Medulla oblongata (tissue), 1 donor: ENCODE results near the gene ARRDC3.
"Not testable (repeated sequence)": the region's sequence is repeated elsewhere in the genome, so short reads cannot be mapped to it uniquely, and the experiment has no call there.

ENCODE experiments used
- DNase-seq: peaks from one replicate; pipeline ENCODE4 v3.0.0-alpha.2; 2015; ENCODE audit errors: extremely low spot score

ARRDC3 gene, protein sequence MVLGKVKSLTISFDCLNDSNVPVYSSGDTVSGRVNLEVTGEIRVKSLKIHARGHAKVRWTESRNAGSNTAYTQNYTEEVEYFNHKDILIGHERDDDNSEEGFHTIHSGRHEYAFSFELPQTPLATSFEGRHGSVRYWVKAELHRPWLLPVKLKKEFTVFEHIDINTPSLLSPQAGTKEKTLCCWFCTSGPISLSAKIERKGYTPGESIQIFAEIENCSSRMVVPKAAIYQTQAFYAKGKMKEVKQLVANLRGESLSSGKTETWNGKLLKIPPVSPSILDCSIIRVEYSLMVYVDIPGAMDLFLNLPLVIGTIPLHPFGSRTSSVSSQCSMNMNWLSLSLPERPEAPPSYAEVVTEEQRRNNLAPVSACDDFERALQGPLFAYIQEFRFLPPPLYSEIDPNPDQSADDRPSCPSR

DNA sequence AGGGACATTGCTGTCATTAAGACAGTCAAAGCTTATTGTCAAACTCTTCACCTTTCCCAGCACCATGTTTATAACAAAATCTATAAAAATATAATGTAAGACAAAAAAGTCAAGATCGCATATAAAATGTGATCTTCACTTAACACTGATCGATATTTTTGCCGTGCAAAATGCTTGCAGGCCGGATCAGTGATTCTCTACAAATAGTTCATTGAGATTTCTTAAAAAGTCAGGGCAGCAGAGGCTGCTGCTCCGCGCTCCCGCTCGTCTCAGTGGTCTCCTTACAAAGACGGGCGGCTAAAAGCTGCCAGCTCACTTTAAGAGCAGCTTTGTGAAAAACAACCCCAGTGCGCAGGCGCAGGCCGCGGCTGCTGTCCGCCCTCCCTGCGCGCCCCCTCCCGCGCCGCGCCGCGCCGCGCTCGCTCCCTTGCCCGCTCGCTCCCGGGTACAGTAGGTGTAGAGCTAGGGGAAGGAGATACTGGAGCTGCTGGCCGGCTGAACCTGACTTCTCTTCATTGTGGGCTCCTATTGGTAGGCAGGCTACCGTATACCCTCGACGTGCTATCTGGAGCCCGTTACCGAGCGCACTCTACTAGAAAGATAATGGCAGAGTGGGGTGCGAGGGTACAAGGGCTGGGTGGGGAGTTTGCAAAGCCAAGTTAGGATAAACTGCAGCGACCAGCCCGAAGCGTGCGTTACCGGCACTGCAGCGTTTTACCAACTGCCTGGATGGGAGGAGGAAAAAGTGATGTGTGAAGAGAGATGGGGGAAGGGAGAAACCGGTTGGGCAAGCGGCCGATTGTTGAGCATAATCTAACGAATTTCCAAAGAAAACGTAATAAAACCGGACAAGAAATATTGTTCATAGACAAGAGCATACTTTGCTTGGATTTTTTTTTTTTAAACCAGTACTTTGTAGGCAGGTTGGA lies at the start of gene ARRDC3:
Gene ARRDC3, minus strand, starts transcription at position 291 of the 929 bp plus-strand sequence. Its CDS starts 225 bp downstream, at position 66.
- peak; percentile 97 for DNase-seq

DNA sequence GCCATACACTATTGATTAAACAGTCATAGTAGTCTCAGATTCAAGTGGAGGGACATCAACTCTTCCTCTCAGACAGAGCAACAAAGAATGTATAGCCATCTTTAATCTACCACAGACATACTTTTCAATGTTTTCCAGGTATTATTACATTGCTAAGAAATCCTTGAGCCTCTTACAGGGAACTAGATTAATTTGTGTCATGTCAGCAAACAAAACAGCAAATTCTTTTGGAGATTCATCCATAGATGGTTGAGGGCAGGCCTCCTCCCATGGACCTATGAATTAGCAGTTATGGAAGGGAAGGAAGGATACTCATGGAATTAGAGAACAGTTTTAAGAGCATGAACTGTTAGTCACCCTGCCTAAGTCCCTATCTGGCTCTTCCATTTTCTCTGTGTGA lies 47.8 kb upstream of the ARRDC3 start:
- DNase-seq = no peak

DNA sequence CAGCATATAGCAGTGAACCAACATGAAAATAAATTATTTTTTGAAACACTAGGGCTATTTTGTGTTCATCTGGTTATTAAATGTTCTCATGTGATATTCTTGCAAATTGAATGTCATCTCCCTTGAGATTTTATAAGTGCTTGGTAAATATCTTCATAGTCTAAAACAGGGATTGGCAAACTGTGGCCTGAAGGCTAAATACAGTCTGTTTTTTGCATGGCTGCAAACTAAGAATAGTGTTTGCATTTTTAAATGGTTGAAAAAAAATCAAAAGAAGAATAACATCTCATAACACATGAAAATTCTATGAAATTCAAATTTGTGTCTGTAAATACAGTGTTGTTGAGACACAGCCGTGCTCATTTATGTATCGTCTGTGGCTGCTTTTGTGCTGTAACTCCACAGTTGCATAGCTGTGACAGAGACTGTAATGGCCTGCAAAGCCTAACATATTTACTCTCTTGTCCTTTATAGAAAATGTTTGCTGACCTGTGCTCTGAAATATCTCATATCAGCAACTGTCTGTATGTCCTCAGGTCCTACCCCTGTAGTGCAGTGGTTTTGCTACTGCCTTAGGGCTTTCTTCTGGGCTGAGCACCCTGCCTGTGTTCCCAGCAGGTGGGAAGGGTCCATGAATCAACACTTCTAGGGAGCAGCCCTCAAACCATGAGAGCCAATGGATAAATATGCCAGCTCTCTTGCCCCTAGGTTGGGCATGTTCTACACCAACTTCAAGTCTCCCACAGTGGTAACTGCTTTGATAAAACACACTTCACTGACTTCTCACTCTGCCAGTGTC lies 41.7 kb upstream of the ARRDC3 start:
- DNase-seq = no peak

DNA sequence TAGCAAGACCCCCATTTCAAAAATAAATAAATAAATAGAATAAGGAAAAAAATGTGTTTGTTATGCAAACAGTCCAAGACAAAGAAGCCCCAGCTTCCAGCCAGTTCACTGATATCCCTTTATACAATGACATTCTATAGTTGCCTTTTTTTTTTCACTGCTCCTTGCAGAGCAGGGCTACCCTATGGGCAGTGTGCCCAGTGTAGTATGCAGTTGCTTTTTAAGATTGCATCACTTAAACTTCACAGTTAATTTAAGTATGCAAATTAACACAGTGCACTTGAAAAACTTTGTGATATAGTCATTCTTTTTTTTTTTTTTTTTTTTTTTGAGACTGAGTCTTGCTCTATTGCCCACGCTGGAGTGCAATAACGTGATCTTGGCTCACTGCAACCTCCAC lies 40.8 kb upstream of the ARRDC3 start:
- no peak for DNase-seq

DNA sequence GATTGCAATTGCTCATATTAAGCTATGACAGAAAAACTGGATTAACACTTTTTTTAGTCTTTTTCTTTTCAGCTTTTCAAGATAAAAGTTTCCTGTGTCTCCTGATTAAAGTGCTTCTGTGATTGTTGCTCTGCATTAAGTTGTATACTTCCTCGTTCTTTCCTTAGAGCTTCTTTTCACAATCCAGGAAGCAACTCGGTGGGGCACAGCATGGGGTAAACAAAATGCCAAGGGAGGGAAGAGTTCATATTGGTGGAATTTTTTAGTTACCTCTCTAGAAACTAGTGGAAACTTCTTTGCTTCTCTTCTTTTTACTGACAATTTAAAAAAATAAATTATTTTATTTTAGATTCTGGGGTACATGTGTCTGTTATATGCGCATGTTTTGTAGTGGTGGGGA lies 37.8 kb upstream of the ARRDC3 start:
- no peak for DNase-seq

DNA sequence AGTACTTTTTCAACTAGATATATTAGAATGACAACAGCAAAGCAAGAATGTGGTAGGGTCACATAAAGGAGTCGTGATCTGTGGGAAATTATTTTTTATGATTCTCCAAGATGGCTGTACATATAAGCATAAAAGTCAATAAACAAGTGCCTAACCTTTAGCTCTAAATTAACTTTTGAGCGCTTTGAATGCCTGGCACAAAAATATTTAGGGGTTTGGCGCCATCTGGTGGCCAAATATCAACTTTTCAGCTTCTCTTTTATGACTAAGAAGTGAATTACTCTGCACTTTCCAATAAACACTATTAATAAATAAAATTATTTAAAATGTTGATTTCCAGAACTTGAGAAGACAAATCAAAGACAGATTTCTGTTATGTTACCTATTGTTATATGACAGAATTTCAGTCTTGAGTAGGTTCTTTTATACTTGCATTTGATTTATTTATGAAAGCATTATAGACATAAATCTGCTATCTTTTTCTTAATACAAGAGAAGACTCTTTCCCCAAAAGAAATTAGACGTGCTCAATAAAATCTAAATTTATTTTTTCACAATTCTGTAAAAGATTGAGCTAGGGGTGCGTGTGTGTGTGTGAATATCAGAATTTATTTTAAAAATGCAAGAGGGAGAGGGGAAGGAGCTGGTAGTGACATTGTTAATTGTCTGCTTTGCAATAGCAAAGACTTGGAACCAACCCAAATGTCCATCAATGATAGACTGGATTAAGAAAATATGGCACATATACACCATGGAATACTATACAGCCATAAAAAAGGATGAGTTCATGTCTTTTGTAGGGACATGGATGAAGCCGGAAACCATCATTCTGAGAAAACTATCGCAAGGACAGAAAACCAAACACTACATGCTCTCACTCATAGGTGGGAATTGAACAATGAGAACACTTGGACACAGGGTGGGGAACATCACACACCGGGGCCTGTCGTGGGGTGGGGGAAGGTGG lies 36.7 kb upstream of the ARRDC3 start:
- DNase-seq = peak; percentile 78

DNA sequence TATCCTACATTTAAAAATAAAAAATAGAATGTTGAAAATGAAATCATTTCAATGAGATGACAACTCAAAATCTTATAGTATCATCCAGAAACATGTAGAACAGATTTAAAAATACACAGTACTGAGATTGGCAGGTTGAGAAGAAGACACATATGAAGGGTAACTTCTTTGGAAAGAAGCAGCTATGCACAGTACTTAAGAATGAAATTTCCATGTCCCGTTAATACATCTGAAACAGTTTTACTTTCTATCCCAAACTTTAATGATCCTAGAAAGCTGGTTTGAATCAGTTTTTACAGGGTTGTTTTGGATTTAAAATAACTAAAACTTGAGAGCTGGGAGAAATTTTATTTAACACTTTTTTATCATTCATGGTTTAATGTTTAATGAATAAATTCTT lies 36.0 kb upstream of the ARRDC3 start:
- DNase-seq = no peak

DNA sequence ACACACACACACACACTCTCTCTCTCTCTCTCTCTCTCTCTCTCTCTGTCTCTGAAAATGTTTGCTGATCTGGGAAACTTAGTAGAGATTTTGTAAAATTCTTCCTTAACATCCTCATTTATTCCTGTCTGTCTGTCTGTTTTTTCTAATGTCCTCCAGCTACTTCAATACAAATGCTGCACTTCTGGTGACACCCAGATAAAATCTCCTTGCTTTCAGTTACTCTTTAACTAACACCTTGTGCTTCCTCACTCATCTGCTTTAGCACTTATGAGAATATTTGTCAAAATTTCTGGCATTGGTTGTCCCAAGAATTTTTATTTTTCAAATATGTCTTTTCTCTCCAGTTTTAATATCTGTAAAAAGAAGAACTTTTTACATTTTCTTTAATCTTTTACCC lies 35.0 kb upstream of the ARRDC3 start:
- DNase-seq = no peak

DNA sequence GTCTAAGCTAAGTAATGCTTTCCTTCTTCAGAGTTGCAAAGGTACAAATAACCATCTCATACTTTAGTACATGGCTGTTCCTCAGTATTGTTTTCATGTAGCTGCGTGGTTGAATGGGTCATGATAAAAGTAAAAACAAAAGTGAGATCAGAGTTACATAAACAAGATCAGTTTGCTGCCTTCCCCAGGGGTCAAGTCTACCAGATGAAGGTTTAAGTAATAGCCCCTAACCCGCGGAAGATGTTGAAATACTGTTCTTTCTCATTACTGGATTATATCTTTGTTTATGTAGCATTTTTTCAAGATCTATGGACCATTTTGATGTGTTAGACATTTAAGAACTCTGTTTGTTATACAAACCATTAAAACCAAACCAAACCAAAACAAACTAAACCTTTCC lies 34.1 kb upstream of the ARRDC3 start:
- DNase-seq = no peak

DNA sequence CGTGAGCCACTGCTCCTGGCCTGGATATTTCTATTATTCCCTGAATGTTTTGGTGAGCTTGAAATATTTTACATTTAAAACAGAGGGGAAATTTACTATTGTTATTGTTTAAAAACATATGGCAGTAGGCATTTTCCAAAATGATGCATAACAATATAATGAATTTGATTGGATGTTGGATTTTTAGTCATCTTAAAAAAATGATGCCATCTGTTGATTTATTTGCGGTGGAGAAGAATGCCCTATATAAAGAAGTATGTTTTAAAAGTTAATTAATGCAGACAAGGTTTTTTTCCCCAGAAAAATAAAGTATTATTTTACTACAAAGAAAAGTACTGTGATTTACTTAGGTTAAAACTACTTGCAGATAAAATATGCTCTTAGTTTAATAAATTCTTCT lies 33.4 kb upstream of the ARRDC3 start:
- no peak for DNase-seq

DNA sequence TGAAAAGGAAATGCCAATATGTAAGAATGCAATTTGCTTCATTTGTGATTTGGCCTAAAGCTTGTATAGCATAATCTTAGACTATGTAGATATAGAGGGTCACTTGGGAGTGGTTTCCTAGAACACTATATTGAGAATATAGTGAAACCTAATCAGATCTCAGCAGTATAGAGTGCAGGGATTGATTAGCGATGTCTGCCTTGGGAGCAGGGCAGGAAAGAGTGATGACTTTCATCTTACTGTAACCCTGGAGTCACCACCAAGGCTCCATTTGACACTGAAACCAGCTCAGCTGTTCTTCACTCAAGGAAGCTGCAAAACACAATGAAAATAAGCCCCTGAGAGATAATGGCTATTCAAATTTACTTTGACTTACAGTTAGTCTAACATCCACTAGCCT lies 26.2 kb upstream of the ARRDC3 start:
- no peak for DNase-seq

DNA sequence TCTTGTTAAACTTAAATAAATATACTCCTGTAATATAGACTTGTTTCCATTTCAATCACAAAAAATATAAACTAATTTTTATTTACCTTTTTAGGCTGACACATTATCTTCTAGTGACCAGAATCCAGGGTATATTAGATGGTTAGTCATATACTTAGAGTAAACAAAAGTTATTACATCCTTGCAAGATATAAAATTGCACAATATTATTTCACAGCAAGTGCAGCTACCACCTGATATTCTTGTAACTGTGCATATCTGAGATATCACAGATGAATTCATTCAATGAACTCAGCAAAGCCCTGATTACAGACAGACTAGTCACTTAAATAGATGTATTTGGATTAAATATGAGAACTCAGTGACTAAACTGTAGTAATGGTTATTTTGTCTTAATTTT lies 25.6 kb upstream of the ARRDC3 start:
- DNase-seq = no peak

DNA sequence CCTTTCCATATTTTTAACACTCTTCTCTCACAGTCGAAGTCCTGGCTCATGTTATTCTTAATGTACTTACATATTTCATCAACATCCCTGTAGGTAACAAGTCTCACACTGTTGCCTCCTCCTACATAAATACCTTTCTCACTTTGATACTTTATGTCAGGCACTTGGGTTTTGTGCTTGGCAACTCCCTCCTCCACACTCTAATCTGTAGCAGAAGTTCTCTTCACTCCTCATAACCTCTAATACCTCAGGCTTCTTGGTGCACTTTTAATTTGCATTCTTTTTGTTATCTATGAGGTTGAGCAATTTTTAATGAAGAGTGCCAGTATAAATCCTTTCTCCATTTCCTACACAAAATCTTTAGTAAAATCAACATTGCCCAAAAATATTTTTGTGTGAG lies 24.1 kb upstream of the ARRDC3 start:
- DNase-seq = no peak

DNA sequence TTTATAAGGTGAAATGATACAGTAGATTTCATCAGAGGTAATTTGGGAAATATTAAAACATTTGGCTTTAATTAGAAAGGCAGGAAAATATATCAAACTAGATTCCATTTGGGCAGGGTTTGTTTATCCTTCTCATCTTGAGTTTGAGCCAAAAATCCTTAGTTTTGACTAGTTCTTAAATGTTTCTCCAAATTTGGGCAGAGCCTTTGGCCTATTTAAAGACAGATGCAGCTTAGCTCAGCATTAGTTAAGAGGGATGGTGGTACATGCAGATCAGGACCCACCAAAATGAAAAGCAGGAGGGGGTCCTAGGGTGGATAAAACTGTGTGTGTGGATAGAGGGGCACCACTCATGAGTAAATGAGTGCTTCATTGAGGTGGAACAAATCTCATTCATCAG lies 20.3 kb upstream of the ARRDC3 start:
- no peak for DNase-seq

DNA sequence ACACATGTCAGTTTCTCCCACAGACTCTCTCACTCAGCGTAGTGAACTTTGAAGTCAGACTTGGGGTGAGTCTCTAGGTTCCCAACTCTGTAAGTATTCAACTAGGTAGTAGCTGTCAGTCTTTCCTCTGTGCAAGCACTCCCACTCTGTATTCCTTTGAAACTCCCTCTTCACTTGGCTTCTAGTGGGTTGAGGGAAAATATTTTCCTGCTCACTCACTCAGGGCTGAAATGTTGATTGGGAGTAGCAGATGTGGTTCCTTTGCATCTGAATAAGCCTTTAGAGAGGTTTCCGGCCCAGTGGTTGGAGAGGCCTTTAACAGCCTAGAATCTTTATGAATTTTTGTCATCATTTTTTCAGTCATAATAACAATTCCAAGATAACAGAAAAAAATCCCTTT lies 18.1 kb upstream of the ARRDC3 start:
- DNase-seq = no peak

DNA sequence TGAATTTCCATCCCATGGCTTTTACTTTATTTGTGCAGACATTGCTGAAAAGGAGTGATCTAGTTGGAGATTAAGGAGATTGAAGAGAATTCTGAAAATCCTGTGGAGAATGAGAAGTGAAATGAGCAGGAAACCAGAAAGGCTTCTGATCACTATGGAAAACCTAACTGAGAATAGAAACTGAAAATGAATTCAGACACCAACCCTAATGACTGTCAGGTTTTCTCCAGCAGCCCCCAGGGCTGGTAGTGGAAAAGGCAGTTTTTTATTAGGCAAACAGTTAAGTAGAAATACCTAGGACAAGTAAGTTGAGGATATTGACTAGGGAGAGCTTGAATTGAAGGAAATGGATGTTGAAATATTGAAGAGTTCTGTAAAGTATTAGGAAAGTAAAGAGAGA lies 14.7 kb upstream of the ARRDC3 start:
- DNase-seq = no peak

DNA sequence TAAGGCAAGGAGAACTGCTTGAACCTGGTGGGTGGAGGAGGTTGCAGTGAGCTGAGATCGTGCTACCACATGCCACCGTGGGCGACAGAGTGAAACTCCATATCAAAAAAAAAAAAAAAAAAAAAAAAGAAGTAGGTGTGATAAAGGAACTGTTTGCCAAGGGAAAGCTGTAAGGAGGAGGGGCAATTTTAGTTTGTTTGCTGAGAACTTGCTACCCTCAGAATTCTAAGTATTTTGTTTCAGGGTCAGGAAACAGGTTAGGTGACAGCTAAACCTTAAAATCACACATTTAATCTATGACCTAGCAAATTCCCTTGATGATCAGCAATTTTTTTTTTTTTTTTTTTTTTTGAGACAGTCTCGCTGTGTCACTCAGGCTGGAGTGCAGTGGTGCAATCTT lies 7.2 kb upstream of the ARRDC3 start:
- DNase-seq = no peak

DNA sequence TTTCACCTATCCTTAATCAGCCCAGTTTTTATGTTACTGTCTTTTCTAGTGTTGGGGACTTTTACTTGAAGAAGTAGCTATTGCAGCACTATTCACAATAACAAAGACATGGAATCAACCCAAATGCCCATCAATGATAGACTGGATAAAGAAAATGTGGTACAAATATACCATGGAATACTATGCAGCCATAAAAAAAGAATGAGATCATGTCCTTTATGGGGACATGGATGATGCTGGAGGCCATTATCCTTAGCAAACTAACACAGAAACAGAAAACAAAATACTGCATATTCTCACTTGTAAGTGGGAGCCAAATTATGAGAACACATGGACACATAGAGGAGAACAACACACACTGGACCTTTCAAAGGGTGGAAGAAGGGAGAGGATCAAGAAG lies 6.4 kb upstream of the ARRDC3 start:
- not testable (repeated sequence) for DNase-seq

DNA sequence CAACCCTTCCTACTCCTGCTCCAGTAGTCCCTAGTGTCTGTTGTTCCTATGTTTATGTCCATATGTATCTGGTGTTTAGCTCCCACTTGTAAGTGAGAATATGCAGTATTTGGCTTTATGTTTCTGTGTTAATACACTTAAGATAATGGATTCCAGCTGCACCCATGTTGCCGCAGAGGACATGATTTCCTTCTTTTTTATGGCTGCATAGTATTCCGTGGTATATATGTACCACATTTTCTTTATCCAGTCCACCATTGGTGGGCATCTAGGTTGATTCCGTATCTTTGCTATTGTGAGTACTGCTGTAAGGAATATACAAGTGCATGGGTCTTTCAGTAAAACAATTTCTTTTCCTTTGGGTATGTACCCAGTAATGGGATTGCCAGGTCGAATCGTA lies 5.2 kb upstream of the ARRDC3 start:
- DNase-seq = no peak

DNA sequence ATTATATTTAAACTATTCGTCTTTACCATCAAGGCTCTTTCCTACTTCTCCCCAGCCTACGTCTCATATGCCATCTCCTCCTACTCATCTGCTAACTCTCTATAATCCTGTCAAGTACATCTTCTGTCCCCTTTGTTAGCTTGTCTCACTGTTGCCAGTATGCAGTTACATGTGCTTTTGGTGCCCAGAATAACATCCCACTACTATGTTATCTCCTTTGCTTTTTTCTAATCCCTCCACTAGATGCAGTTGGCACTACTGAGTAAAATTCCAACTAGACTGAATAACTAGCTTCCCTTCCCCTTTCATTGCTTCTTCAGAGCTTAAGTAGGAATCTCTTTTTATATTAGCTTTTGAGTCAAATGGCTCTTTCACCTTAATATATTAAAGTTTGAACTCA lies 3.0 kb upstream of the ARRDC3 start:
- no peak for DNase-seq

DNA sequence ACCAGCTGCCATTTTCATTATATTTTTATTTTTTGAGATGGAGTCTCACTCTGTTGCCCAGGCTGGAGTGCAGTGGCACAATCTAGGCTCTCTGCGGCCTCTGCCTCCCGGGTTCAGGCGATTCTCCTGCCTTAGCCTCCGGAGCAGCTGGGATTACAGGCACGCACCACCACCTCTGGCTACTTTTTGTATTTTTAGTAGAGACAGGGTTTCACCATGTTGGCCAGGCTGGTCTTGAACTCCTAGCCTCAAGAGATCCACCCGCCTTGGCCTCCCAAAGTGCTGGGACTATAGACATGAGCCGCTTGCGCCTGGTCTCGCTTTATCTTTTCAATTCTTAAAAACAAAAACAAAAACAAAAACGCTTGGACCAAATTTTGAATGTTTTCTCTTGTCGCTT lies 2.5 kb upstream of the ARRDC3 start:
- not testable (repeated sequence) for DNase-seq
